HepG2 (cell line): ENCODE data around the gene MAP3K3. TPM values are rescaled to one million over a fixed set of nuclear protein-coding genes. Genes with fewer than 3 reads are reported as not detected.
A peak's percentile ranks its signal among the peaks of the same experiment; 100 is the strongest.

Experiments used
- CAMTA2 ChIP-seq: sonication (generic); formaldehyde crosslinking; IDR thresholded peaks from 2 replicates; pipeline ENCODE4 v1.4.0; 2020; ENCODE audit warnings: mild to moderate bottlenecking, missing genetic modification reagents, borderline replicate concordance
- KMT2A ChIP-seq: sonication (generic); formaldehyde crosslinking; IDR thresholded peaks from 2 replicates; pipeline ENCODE4 v1.4.0; 2020; ENCODE audit warnings: missing genetic modification reagents
- NFE2L2 ChIP-seq: fragments of 150-350 bp; IDR thresholded peaks from 2 replicates; pipeline ENCODE4 v1.6.1; 2014; ENCODE audit warnings: low read length
- PRPF4 ChIP-seq: fragments of 200-400 bp; formaldehyde crosslinking; IDR thresholded peaks from 2 replicates; pipeline ENCODE4 v1.6.1; 2016; ENCODE audit warnings: low read length, low read depth; ENCODE audit not compliant: poor library complexity, severe bottlenecking
- SMARCE1 ChIP-seq: fragments of 450-650 bp; IDR thresholded peaks from 2 replicates; pipeline ENCODE4 v1.6.1; 2017; ENCODE audit warnings: borderline replicate concordance
- ZNF501 ChIP-seq: sonication (generic); formaldehyde crosslinking; IDR thresholded peaks from 2 replicates; pipeline ENCODE4 v1.5.1; 2020; ENCODE audit warnings: mild to moderate bottlenecking, moderate library complexity, missing genetic modification reagents
- ZNF781 ChIP-seq: sonication (generic); formaldehyde crosslinking; IDR thresholded peaks from 2 replicates; pipeline ENCODE4 v1.5.1; 2020; ENCODE audit warnings: borderline replicate concordance, mild to moderate bottlenecking, missing genetic modification reagents; ENCODE audit errors: not compliant biosample characterization
- polyA plus RNA-seq, 8 experiments: library from polyadenylated mRNA; depleted of rRNA in 3 of 8; stranded (reverse) in 7 of 8; unstranded in 1 of 8; fragments of >200 nt; fragmentation: Illumina TruSeq in 4 of 8; extraction: Trizol in 4 of 8; gene quantifications; 2 replicates each; pipeline versions ENCODE4 v1.2.1 to v1.2.3, GENCODE V29; 2011 to 2016; ENCODE audit warnings: low read depth in 4 of 8, missing spikeins in 1 of 8, mixed read lengths in 1 of 8; ENCODE audit not compliant: insufficient read depth in 1 of 8
- total RNA-seq, 5 experiments: library from RNA; depleted of rRNA; stranded (reverse); fragments of >200 nt; fragmentation: Illumina TruSeq; extraction: Trizol; gene quantifications; 2 replicates each; pipeline ENCODE4 v1.2.3, GENCODE V29; 2016; ENCODE audit warnings: low read depth in 1 of 5
- TF ChIP-seq, protein P1 (sequence below), 2 experiments: sonication (generic) in 1 of 2; formaldehyde crosslinking in 1 of 2; IDR thresholded peaks; 2 replicates each; pipeline versions ENCODE4 v1.5.1 to v1.6.1; 2011 to 2020; ENCODE audit warnings: borderline replicate concordance in 1 of 2, low read depth in 1 of 2, low read length in 1 of 2, mild to moderate bottlenecking in 1 of 2, missing genetic modification reagents in 1 of 2, moderate library complexity in 1 of 2
- TF ChIP-seq, protein P2 (sequence below): sonication (generic); formaldehyde crosslinking; IDR thresholded peaks from 2 replicates; pipeline ENCODE4 v1.5.0; 2020; ENCODE audit warnings: missing genetic modification reagents, mild to moderate bottlenecking, borderline replicate concordance
- TF ChIP-seq, protein P3 (sequence below): sonication (generic); formaldehyde crosslinking; IDR thresholded peaks from one replicate; pipeline ENCODE4 v1.5.1; 2020; ENCODE audit warnings: mild to moderate bottlenecking, missing genetic modification reagents; ENCODE audit errors: not compliant biosample characterization
- TF ChIP-seq, protein P4 (sequence below): sonication (generic); formaldehyde crosslinking; IDR thresholded peaks from 2 replicates; pipeline ENCODE4 v1.8.1; 2023; ENCODE audit warnings: mild to moderate bottlenecking, inconsistent platforms, moderate library complexity, missing genetic modification reagents, borderline replicate concordance

The MAP3K3 gene
- total and polyA plus RNA-seq, 2 of the 13 experiments (the other 11 are each of a cell fraction or from before 2014, with no cell fraction given) = 17.7 to 21.8 TPM

DNA sequence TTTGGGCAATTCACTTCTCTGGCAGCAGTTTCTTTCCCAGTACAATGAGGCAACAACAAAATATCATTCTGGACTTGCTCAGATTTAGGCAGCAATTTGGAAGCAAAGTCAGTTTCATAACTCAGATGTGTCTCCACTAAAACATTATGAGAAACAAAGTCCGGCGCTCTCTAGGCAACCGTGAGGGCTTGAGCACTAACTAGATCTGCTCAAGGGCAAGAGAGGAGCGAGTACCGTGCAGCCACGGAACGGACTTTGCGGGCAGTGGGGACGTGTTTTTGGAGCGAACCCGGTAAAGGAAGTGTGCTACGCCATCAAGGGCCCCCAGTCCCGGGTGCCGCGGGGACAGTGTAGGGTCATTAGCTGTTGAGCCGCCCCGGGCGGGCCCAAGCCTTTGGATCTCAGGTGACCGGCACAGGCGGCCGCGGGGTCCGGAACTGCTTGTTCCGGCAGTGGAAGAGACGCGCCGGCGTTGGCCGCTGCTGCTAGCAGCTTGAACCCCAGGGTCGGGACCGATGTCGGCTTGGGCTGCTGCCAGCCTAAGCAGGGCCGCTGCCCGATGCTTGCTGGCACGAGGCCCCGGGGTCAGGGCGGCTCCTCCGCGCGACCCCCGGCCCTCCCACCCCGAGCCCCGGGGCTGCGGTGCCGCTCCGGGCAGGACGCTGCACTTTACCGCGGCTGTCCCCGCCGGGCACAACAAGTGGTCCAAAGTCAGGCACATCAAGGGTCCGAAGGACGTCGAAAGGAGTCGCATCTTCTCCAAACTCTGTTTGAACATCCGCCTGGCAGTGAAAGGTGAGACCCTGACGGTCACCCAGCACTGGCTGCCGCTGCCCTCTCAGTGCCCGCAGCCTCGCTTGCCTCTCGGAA lies 21.4 kb upstream of the MAP3K3 start, which contains the start of gene TACO1 (continued):
- TF ChIP-seq, protein P1, sequence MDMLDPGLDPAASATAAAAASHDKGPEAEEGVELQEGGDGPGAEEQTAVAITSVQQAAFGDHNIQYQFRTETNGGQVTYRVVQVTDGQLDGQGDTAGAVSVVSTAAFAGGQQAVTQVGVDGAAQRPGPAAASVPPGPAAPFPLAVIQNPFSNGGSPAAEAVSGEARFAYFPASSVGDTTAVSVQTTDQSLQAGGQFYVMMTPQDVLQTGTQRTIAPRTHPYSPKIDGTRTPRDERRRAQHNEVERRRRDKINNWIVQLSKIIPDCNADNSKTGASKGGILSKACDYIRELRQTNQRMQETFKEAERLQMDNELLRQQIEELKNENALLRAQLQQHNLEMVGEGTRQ (IDR thresholded peaks at IDR 0.05; ENCODE audit: low read depth, low read length) = no peak
- TF ChIP-seq, protein P1 (CRISPR knock-in tag; IDR thresholded peaks at IDR 0.05; ENCODE audit: borderline replicate concordance) = no peak
- peak; percentile 97 for TF ChIP-seq ZNF501 (CRISPR knock-in tag)
- TF ChIP-seq CAMTA2 (CRISPR knock-in tag) = 0 out of 2 replicates have a peak, but pooled peaks have one; percentile 68
- peak; percentile 62 for TF ChIP-seq PRPF4
- peak; percentile 90 for TF ChIP-seq ZNF781 (CRISPR knock-in tag)
- TF ChIP-seq, protein P2, sequence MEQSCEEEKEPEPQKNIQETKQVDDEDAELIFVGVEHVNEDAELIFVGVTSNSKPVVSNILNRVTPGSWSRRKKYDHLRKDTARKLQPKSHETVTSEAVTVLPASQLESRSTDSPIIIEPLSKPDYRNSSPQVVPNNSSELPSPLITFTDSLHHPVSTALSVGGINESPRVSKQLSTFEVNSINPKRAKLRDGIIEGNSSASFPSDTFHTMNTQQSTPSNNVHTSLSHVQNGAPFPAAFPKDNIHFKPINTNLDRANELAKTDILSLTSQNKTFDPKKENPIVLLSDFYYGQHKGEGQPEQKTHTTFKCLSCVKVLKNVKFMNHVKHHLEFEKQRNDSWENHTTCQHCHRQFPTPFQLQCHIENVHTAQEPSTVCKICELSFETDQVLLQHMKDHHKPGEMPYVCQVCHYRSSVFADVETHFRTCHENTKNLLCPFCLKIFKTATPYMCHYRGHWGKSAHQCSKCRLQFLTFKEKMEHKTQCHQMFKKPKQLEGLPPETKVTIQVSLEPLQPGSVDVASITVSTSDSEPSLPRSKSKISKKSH (CRISPR knock-in tag) = peak; percentile 95; the same call in 1 of the 2 replicates
- 0 out of 2 replicates have a peak, but pooled peaks have one; percentile 18 for TF ChIP-seq NFE2L2
- TF ChIP-seq KMT2A (CRISPR knock-in tag) = peak; percentile 100
- TF ChIP-seq, protein P3, sequence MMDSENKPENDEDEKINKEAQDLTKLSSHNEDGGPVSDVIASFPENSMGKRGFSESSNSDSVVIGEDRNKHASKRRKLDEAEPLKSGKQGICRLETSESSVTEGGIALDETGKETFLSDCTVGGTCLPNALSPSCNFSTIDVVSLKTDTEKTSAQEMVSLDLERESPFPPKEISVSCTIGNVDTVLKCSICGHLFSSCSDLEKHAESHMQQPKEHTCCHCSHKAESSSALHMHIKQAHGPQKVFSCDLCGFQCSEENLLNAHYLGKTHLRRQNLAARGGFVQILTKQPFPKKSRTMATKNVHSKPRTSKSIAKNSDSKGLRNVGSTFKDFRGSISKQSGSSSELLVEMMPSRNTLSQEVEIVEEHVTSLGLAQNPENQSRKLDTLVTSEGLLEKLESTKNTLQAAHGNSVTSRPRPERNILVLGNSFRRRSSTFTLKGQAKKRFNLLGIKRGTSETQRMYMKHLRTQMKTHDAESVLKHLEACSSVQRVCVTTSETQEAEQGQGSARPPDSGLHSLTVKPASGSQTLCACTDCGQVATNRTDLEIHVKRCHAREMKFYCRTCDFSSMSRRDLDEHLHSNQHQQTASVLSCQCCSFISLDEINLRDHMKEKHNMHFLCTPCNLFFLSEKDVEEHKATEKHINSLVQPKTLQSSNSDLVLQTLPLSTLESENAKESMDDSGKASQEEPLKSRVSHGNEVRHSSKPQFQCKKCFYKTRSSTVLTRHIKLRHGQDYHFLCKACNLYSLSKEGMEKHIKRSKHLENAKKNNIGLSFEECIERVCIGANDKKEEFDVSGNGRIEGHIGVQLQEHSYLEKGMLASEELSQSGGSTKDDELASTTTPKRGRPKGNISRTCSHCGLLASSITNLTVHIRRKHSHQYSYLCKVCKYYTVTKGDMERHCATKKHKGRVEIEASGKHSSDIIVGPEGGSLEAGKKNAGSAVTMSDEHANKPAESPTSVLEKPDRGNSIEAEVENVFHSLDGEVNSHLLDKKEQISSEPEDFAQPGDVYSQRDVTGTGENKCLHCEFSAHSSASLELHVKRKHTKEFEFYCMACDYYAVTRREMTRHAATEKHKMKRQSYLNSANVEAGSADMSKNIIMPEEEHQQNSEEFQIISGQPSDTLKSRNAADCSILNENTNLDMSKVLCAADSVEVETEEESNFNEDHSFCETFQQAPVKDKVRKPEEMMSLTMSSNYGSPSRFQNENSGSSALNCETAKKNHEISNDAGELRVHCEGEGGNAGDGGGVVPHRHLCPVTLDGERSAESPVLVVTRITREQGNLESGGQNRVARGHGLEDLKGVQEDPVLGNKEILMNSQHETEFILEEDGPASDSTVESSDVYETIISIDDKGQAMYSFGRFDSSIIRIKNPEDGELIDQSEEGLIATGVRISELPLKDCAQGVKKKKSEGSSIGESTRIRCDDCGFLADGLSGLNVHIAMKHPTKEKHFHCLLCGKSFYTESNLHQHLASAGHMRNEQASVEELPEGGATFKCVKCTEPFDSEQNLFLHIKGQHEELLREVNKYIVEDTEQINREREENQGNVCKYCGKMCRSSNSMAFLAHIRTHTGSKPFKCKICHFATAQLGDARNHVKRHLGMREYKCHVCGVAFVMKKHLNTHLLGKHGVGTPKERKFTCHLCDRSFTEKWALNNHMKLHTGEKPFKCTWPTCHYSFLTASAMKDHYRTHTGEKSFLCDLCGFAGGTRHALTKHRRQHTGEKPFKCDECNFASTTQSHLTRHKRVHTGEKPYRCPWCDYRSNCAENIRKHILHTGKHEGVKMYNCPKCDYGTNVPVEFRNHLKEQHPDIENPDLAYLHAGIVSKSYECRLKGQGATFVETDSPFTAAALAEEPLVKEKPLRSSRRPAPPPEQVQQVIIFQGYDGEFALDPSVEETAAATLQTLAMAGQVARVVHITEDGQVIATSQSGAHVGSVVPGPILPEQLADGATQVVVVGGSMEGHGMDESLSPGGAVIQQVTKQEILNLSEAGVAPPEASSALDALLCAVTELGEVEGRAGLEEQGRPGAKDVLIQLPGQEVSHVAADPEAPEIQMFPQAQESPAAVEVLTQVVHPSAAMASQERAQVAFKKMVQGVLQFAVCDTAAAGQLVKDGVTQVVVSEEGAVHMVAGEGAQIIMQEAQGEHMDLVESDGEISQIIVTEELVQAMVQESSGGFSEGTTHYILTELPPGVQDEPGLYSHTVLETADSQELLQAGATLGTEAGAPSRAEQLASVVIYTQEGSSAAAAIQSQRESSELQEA (CRISPR knock-in tag) = peak; percentile 79
- TF ChIP-seq SMARCE1 = no peak
- TF ChIP-seq, protein P4, sequence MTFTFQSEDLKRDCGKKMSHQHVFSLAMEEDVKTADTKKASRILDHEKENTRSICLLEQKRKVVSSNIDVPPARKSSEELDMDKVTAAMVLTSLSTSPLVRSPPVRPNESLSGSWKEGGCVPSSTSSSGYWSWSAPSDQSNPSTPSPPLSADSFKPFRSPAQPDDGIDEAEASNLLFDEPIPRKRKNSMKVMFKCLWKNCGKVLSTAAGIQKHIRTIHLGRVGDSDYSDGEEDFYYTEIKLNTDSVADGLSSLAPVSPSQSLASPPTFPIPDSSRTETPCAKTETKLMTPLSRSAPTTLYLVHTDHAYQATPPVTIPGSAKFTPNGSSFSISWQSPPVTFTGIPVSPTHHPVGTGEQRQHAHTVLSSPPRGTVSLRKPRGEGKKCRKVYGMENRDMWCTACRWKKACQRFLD = peak; percentile 82
